GM21526 (cell line): ENCODE results near the gene FRS3.
"Not testable (repeated sequence)": the region's sequence is repeated elsewhere in the genome, so short reads cannot be mapped to it uniquely, and the experiment has no call there.

Experiments
- ATAC-seq: cut with Tn5 transposase; IDR thresholded peaks from one replicate; pipeline ENCODE4 v1.9.1; 2021; ENCODE audit warnings: moderate library complexity; ENCODE audit not compliant: unreplicated experiment, low FRiP score

Gene FRS3, protein sequence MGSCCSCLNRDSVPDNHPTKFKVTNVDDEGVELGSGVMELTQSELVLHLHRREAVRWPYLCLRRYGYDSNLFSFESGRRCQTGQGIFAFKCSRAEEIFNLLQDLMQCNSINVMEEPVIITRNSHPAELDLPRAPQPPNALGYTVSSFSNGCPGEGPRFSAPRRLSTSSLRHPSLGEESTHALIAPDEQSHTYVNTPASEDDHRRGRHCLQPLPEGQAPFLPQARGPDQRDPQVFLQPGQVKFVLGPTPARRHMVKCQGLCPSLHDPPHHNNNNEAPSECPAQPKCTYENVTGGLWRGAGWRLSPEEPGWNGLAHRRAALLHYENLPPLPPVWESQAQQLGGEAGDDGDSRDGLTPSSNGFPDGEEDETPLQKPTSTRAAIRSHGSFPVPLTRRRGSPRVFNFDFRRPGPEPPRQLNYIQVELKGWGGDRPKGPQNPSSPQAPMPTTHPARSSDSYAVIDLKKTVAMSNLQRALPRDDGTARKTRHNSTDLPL

GRCh38 chr6:41779788-41780550, at the start of gene FRS3:
Gene FRS3 (minus strand): TSS chr6:41779900. CDS start chr6:41776987, 2,913 bp downstream.
- peak; percentile 88 for ATAC-seq

- no peak for ATAC-seq
These were observed 46.8 kb upstream of the FRS3 start for GRCh38 chr6:41826343-41827022.

GRCh38 chr6:41824571-41825569, 45.2 kb upstream of the FRS3 start:
- no peak for ATAC-seq

GRCh38 chr6:41823178-41823577, 43.5 kb upstream of the FRS3 start:
- no peak for ATAC-seq

GRCh38 chr6:41822021-41822420, 42.3 kb upstream of the FRS3 start:
- no peak for ATAC-seq

- ATAC-seq = no peak
These were observed 41.6 kb upstream of the FRS3 start for GRCh38 chr6:41821266-41821665.

- no peak for ATAC-seq
These were observed 38.8 kb upstream of the FRS3 start for GRCh38 chr6:41818271-41819054.

- no peak for ATAC-seq
These were observed 35.9 kb upstream of the FRS3 start for GRCh38 chr6:41815587-41815986.

DNA sequence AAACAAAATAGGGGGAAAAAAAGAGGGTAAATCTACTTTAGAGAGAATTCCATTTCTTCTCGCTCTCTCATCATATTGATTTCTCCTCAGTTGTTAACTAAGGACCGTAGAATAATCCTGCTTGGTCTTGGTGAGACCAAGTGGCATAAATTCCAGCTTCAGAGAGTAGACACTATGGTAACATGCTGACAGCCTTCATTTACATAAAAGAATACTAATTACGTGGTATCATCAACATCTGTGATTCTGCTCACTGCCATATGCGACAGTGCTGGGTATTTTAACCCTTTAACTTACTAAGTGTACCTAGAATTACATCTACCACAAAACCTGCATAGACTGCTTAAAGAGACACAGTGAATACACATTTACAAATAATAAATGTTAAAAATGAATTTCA, 34.9 kb upstream of the FRS3 start:
- ATAC-seq = no peak

DNA sequence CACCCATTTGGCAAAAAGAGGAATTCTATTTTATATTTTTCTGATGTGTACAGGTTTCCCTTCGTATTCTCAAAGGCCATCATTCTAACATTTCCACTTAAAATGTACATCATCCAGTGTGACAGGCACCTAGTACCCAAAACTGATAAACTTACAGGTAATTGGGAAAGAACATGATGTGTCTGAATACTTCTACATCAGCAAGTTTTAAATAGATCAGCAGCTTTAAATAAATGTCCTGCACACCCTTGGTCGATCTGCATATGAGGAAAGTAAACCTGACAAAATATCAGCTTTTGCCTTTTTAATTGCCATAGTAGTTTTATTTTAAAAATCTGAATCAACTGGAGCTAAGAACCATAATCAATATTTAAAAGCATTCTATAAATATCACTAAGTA, 34.3 kb upstream of the FRS3 start:
- ATAC-seq = no peak

DNA sequence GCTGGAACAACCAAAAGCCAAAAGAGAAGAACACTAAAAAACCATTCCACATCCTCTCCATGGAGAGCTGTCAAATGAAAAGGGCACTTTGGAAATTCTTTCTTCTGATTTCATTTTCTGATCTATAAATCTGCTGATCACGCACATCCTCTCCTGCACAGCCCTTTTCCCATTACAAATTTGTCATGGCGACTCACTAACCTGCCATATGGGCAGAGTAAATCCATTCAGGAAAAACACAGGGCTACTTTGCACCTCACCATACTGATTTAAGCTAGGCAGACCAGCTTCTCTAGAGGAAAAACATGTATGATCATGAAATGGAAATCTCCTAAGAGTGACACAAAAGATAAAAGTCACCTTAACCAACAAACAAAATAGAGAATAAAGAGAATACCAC, 33.8 kb upstream of the FRS3 start:
- no peak for ATAC-seq

- ATAC-seq = not testable (repeated sequence)
These were observed 32.2 kb upstream of the FRS3 start for GRCh38 chr6:41811946-41812345.

- no peak for ATAC-seq
These were observed 31.4 kb upstream of the FRS3 start for GRCh38 chr6:41811095-41811494.

DNA sequence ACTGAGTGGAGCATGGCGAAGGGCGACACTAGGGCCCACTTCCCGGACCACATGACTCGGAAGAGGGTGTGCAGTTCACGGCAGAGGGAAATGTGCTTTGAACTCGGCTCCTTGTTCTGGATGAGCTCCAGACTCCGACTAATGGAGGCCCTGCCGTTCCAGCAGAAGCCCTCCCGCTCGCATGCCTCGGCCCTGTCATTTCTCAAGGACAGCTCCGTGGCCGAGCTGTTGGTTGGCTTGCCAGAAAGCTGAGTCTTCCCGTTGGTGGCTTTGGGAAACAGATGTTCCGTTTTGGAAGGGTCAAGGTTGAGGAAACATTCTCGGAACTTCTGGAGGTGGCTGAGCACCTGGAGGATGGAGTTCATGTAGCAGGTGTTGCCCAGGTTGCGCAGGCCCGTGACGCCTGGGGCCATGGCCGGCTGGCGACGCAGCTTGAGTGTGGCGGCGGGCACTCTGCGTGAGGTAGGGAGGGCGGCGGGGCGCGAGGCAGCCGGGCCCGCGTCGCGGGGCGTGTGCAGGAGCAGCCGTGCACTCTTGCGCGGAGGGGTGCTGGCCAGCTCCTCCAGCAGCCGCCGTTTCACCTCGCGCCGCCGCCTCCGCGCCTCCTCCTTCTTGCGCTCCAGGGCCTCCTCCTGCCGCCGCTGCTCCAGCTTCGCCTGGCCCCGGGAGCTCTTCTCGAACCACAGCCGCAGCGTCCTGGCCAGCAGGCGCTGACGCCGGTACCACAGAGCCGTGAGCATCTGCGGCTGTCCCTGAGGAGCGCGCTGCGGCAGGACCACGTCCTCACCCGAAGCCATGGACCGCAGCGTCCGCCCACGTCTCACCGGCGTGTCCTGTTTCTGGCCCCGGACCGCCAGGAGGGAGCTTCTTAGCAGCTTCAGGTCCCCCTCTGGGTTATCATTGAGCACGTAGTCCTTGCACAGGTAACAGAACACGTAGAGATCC, 26.4 kb upstream of the FRS3 start:
- ATAC-seq = no peak

DNA sequence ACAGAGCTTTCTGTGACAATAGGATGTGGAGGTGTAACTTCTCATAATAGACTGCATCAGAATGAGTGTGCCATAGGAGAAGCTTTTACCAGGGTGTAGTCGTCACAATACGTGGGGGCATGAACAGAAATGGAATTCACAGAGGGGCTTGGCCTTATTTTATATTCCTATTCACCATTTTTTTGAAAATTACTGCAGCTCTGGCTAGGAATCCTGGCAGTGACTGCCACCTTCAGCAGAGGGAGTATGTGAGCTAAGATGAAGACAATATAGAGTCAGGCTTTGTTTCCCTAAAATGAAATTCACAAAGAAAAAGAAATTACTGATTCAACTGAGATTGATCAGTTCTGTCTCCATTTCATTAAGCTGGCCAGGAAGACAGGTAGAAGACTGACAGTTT, 21.7 kb upstream of the FRS3 start:
- no peak for ATAC-seq

DNA sequence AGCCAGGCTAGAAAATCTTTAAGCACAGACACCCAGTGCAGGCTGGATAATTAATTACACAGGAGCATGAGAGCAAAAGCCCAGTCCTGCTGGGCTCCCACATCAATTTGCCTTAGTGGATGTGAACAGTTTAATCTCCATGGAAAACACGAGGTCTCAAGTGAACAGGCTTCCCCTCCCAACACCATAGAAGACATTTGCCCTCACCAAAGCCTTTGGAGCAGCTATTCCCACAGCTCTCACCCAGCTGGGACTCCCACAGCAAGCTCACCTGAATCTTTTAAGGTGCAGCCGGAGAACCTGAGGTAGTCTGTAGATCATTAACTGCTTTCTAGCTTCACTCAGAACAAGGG, 19.8 kb upstream of the FRS3 start:
- ATAC-seq = no peak

GRCh38 chr6:41798901-41799558, 19.3 kb upstream of the FRS3 start:
- no peak for ATAC-seq

GRCh38 chr6:41796474-41796873, 16.8 kb upstream of the FRS3 start:
- ATAC-seq = no peak
